ENCODE measurements around the gene ARF1. TPM values are rescaled to one million over a fixed set of nuclear protein-coding genes. Genes with fewer than 3 reads are reported as not detected.

Gene ARF1
- total RNA-seq, 1 donor from 2014 or later, result 240 TPM

GRCh38 chr1:228143480-228144192 is 61.1 kb downstream of the ARF1 start:
- Histone ChIP-seq H3K27me3 (ENCODE audit: control insufficient read depth, insufficient read depth, low read length) (no peaks in the 10 kb centered on the region), H3K36me3 (ENCODE audit: control insufficient read depth, insufficient read depth, low read length) (peaks cover 29% of the 10 kb centered on the region), H3K4me3 (ENCODE audit: low read depth, low read length) (no peak overlapping the region)
- FAIRE-seq (peak; percentile 89), DNase-seq (ENCODE audit: low read depth) (no peak)
- no peak for TF ChIP-seq CTCF (IDR thresholded peaks at IDR 0.05; ENCODE audit: insufficient read depth, low read length, severe bottlenecking)

- no peak for TF ChIP-seq CTCF (IDR thresholded peaks at IDR 0.05; ENCODE audit: insufficient read depth, low read length, severe bottlenecking)
- no peaks in the 10 kb centered on the region for H3K27me3 ChIP-seq (ENCODE audit: control insufficient read depth, insufficient read depth, low read length)
- H3K4me3 ChIP-seq (ENCODE audit: low read depth, low read length), result no peak overlapping the region
- FAIRE-seq (no peak), DNase-seq (ENCODE audit: low read depth) (no peak)
- peaks cover 29% of the 10 kb centered on the region for H3K36me3 ChIP-seq (ENCODE audit: control insufficient read depth, insufficient read depth, low read length)
Measured at GRCh38 chr1:228144193-228144992, 61.9 kb downstream of the ARF1 start.

- TF ChIP-seq CTCF (IDR thresholded peaks at IDR 0.05; ENCODE audit: insufficient read depth, low read length, severe bottlenecking), result no peak
- no peak overlapping the region for H3K4me3 ChIP-seq (ENCODE audit: low read depth, low read length)
- DNase-seq (ENCODE audit: low read depth) (no peak), FAIRE-seq (no peak)
- H3K27me3 ChIP-seq (ENCODE audit: control insufficient read depth, insufficient read depth, low read length), result no peaks in the 10 kb centered on the region
- peaks cover 29% of the 10 kb centered on the region for H3K36me3 ChIP-seq (ENCODE audit: control insufficient read depth, insufficient read depth, low read length)
Measured at GRCh38 chr1:228144993-228145343, 62.5 kb downstream of the ARF1 start.

DNA sequence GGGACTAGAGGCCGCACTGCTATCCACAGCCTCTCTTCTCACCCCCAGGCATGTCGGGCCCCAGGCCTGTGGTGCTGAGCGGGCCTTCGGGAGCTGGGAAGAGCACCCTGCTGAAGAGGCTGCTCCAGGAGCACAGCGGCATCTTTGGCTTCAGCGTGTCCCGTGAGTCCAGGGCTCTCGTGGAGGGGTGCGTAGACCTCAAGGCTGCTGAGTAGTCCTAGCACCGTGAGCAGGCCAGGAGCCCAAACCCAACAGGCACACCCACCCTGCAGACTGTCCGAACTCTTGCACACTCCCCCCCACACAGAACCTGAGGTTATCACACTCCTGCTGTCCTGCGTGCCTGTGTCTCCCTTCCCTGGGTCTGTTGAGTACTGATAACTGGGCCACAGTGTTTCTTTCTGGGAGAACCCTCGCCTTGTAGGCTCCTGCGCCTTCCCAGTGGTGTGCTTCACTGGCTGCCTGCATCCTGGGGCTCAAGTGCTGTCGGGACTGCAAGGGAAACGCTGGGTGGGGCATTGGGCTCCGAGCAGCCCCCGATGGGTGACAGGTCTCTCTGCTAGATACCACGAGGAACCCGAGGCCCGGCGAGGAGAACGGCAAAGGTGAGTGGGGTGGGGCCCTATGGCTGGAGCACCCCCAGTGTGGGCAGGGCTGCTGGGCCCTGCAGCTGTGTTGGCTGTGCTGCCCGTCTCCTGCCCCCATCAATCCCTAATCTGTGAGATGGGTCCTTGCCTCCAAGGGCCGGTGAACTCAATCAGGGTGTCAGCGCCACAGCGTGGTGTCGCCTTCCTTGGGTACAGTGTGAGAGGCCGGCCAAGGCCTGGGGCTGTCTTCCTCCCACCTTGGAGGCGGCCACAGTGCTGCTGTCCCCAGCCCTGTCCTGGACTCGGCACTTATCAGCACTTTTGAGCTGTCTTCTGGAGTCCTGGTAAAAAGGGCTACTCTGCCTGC is 63.2 kb downstream of the ARF1 start:
- Histone ChIP-seq H3K4me3 (ENCODE audit: low read depth, low read length) (no peak overlapping the region), H3K36me3 (ENCODE audit: control insufficient read depth, insufficient read depth, low read length) (peaks cover 29% of the 10 kb centered on the region), H3K27me3 (ENCODE audit: control insufficient read depth, insufficient read depth, low read length) (no peaks in the 10 kb centered on the region)
- DNase-seq (ENCODE audit: low read depth) (no peak), FAIRE-seq (no peak)
- no peak for TF ChIP-seq CTCF (IDR thresholded peaks at IDR 0.05; ENCODE audit: insufficient read depth, low read length, severe bottlenecking)

DNA sequence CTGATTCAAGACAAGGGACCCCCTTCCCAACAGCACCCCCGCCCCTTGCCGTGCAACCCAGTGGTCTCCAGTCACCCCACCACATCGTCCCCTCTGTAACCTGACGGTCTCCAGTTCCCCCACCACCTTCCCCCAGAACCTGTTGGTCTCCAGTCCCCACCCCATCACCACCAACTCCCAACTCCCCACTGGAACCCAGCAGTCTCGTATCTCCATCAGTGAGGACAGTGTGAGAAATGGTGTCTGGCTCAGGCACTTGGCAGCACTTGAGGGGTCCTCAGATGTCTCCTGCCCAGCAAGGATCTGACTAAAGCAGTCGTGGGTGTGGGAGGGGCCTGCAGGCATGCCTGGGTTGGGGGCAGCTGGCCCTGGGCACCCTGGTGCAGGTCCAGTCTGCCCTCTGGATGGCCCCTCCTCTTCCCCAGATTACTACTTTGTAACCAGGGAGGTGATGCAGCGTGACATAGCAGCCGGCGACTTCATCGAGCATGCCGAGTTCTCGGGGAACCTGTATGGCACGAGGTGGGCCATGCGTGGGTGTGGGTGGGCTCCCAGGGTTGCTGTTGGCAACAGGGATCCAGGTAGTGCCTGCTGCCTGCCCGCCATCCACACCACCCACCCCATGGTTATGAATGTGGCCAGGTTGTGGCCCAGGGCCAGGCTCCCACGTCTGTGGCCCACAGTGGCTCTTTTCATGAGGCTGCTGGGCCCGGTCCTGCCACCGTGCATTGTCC is 64.1 kb downstream of the ARF1 start:
- peaks cover 28% of the 10 kb centered on the region for H3K36me3 ChIP-seq (ENCODE audit: control insufficient read depth, insufficient read depth, low read length)
- DNase-seq (ENCODE audit: low read depth), result no peak

More for the DNA sequence above, 64.1 kb downstream of the ARF1 start:
- Histone ChIP-seq H3K27me3 (ENCODE audit: control insufficient read depth, insufficient read depth, low read length) (no peaks in the 10 kb centered on the region), H3K4me3 (ENCODE audit: low read depth, low read length) (no peak overlapping the region)
- TF ChIP-seq CTCF (IDR thresholded peaks at IDR 0.05; ENCODE audit: insufficient read depth, low read length, severe bottlenecking), result no peak
- no peak for FAIRE-seq

All from bronchial epithelial cell (primary cell).